ENCODE results near the gene DYDC2.

DYDC2 gene

GRCh38 chr10:80319318-80319717, 37.3 kb upstream of the DYDC2 start:
- TF ChIP-seq, protein P1, sequence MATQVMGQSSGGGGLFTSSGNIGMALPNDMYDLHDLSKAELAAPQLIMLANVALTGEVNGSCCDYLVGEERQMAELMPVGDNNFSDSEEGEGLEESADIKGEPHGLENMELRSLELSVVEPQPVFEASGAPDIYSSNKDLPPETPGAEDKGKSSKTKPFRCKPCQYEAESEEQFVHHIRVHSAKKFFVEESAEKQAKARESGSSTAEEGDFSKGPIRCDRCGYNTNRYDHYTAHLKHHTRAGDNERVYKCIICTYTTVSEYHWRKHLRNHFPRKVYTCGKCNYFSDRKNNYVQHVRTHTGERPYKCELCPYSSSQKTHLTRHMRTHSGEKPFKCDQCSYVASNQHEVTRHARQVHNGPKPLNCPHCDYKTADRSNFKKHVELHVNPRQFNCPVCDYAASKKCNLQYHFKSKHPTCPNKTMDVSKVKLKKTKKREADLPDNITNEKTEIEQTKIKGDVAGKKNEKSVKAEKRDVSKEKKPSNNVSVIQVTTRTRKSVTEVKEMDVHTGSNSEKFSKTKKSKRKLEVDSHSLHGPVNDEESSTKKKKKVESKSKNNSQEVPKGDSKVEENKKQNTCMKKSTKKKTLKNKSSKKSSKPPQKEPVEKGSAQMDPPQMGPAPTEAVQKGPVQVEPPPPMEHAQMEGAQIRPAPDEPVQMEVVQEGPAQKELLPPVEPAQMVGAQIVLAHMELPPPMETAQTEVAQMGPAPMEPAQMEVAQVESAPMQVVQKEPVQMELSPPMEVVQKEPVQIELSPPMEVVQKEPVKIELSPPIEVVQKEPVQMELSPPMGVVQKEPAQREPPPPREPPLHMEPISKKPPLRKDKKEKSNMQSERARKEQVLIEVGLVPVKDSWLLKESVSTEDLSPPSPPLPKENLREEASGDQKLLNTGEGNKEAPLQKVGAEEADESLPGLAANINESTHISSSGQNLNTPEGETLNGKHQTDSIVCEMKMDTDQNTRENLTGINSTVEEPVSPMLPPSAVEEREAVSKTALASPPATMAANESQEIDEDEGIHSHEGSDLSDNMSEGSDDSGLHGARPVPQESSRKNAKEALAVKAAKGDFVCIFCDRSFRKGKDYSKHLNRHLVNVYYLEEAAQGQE (IDR thresholded peaks at IDR 0.05; ENCODE audit: low read depth): no peak
- no peak for TF ChIP-seq USF1 (IDR thresholded peaks at IDR 0.05)
- no peak for TF ChIP-seq TEAD4 (IDR thresholded peaks at IDR 0.05)
- no peak for TF ChIP-seq NFIC (IDR thresholded peaks at IDR 0.05)
- TF ChIP-seq EGR1 (IDR thresholded peaks at IDR 0.05): no peak
- no peak for TF ChIP-seq EP300 (IDR thresholded peaks at IDR 0.05; ENCODE audit: borderline replicate concordance)
- TF ChIP-seq YY1 (IDR thresholded peaks at IDR 0.05; ENCODE audit: low read depth): no peak
- TF ChIP-seq RAD21 (IDR thresholded peaks at IDR 0.05; ENCODE audit: low read depth): no peak
- TF ChIP-seq ZBTB7A (IDR thresholded peaks at IDR 0.05; ENCODE audit: low read depth): no peak

DNA sequence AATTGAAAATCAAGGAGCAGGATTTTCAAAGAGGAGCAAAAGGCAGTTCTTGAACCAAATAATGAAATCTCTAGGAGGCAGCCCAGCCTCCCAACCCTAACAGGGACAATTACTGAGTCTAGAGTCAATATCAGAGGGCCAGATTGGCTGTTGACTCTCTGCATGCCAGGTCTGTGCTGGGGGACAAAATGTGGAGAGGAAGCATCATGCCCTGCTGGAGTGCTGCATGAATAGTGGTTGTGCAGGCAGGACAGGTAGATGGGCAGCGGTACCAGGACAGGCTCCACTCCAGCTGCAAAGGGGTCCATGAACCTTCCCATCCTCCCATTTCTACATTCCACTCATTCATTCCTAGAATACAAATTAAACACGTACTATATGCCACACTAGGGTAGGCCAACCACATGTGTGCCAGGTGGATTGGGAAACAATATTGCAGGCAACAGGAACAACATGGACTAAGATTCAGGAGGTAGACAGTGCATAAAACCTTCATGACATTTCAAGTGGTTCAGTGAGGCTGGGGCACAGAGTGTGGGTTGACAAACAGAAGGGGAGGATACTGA, 36.8 kb upstream of the DYDC2 start:
- TF ChIP-seq RAD21 (IDR thresholded peaks at IDR 0.05; ENCODE audit: low read depth) (no peak), EGR1 (IDR thresholded peaks at IDR 0.05) (no peak), CREB1 (IDR thresholded peaks at IDR 0.05; ENCODE audit: low read depth) (no peak), TCF12 (IDR thresholded peaks at IDR 0.05; ENCODE audit: low read depth) (no peak), EP300 (IDR thresholded peaks at IDR 0.05; ENCODE audit: borderline replicate concordance) (no peak), CEBPB (IDR thresholded peaks at IDR 0.05) (no peak), FOXM1 (IDR thresholded peaks at IDR 0.05; ENCODE audit: borderline replicate concordance, low read depth) (no peak), USF1 (IDR thresholded peaks at IDR 0.05) (no peak), TEAD4 (IDR thresholded peaks at IDR 0.05) (no peak), YY1 (IDR thresholded peaks at IDR 0.05; ENCODE audit: low read depth) (no peak), TAF1 (IDR thresholded peaks at IDR 0.05; ENCODE audit: low read depth) (no peak), NFIC (IDR thresholded peaks at IDR 0.05) (no peak), ZBTB7A (IDR thresholded peaks at IDR 0.05; ENCODE audit: low read depth) (no peak)
- TF ChIP-seq, protein P2, sequence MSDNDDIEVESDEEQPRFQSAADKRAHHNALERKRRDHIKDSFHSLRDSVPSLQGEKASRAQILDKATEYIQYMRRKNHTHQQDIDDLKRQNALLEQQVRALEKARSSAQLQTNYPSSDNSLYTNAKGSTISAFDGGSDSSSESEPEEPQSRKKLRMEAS (IDR thresholded peaks at IDR 0.05): no peak
- TF ChIP-seq, protein P1 (IDR thresholded peaks at IDR 0.05; ENCODE audit: low read depth): no peak

GRCh38 chr10:80320377-80320776, 36.2 kb upstream of the DYDC2 start:
- TF ChIP-seq CREB1 (IDR thresholded peaks at IDR 0.05; ENCODE audit: low read depth) (no peak), RAD21 (IDR thresholded peaks at IDR 0.05; ENCODE audit: low read depth) (no peak), TEAD4 (IDR thresholded peaks at IDR 0.05) (no peak), ZBTB7A (IDR thresholded peaks at IDR 0.05; ENCODE audit: low read depth) (no peak)

DNA sequence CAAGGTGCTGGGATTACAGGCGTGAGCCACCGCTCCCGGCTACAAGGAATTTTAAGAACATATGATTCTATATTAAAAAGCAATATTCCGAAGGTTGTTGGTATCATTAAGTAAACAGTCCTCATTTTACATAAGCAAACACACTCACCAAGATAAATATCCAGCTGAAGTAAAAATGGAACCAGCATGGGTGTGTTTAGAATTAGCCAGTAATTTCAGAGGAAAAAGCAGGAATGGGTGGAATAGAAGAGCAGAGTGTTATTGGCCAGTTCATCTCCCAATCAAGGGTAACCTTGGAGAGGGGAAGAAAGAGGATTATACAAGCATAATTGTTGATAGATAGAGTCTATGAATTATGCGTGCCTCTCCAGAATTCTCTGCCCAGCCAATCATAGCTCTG, 35.4 kb upstream of the DYDC2 start:
- TF ChIP-seq TAF1 (IDR thresholded peaks at IDR 0.05; ENCODE audit: low read depth) (no peak), FOXM1 (IDR thresholded peaks at IDR 0.05; ENCODE audit: borderline replicate concordance, low read depth) (no peak), CREB1 (IDR thresholded peaks at IDR 0.05; ENCODE audit: low read depth) (no peak), USF1 (IDR thresholded peaks at IDR 0.05) (no peak), NFIC (IDR thresholded peaks at IDR 0.05) (no peak), ZBTB7A (IDR thresholded peaks at IDR 0.05; ENCODE audit: low read depth) (no peak), EP300 (IDR thresholded peaks at IDR 0.05; ENCODE audit: borderline replicate concordance) (no peak), RAD21 (IDR thresholded peaks at IDR 0.05; ENCODE audit: low read depth) (no peak), CEBPB (IDR thresholded peaks at IDR 0.05) (no peak), TCF12 (IDR thresholded peaks at IDR 0.05; ENCODE audit: low read depth) (no peak), YY1 (IDR thresholded peaks at IDR 0.05; ENCODE audit: low read depth) (no peak), TEAD4 (IDR thresholded peaks at IDR 0.05) (no peak), EGR1 (IDR thresholded peaks at IDR 0.05) (no peak)
- TF ChIP-seq, protein P2 (IDR thresholded peaks at IDR 0.05): no peak
- TF ChIP-seq, protein P1 (IDR thresholded peaks at IDR 0.05; ENCODE audit: low read depth): no peak

Measured in Ishikawa (cell line).